ENCODE data around the gene GRID2.
"Not testable (repeated sequence)": the region's sequence is repeated elsewhere in the genome, so short reads cannot be mapped to it uniquely, and the experiment has no call there.

The GRID2 gene

GRCh38 chr4:92444143-92444843, 140.5 kb downstream of the GRID2 start:
- not testable (repeated sequence) for DNase-seq

- DNase-seq: no peak
Measured at GRCh38 chr4:92445127-92445526, 141.4 kb downstream of the GRID2 start.

- no peak for DNase-seq
Measured at GRCh38 chr4:92447255-92447905, 143.6 kb downstream of the GRID2 start.

GRCh38 chr4:92448176-92448575, 144.4 kb downstream of the GRID2 start:
- DNase-seq: not testable (repeated sequence)

- DNase-seq: no peak
Measured at GRCh38 chr4:92450694-92451093, 146.9 kb downstream of the GRID2 start.

GRCh38 chr4:92451782-92452181, 148.0 kb downstream of the GRID2 start:
- DNase-seq: no peak

GRCh38 chr4:92452383-92452782, 148.6 kb downstream of the GRID2 start:
- not testable (repeated sequence) for DNase-seq

GRCh38 chr4:92455329-92455839, 151.6 kb downstream of the GRID2 start:
- no peak for DNase-seq

- DNase-seq: no peak
Measured at GRCh38 chr4:92455951-92456350, 152.2 kb downstream of the GRID2 start.

- DNase-seq: no peak
Measured at GRCh38 chr4:92461732-92462131, 158.0 kb downstream of the GRID2 start.

GRCh38 chr4:92477298-92477697, 173.5 kb downstream of the GRID2 start:
- no peak for DNase-seq

- no peak for DNase-seq
Measured at GRCh38 chr4:92483341-92483740, 179.6 kb downstream of the GRID2 start.

GRCh38 chr4:92488496-92488895, 184.7 kb downstream of the GRID2 start:
- no peak for DNase-seq

GRCh38 chr4:92497141-92497540, 193.4 kb downstream of the GRID2 start:
- DNase-seq: no peak

GRCh38 chr4:92501456-92501855, 197.7 kb downstream of the GRID2 start:
- DNase-seq: no peak

- DNase-seq: no peak
Measured at GRCh38 chr4:92506933-92507332, 203.2 kb downstream of the GRID2 start.

GRCh38 chr4:92514627-92515026, 210.9 kb downstream of the GRID2 start:
- no peak for DNase-seq

GRCh38 chr4:92516450-92516849, 212.7 kb downstream of the GRID2 start:
- no peak for DNase-seq

- DNase-seq: no peak
Measured at GRCh38 chr4:92519727-92520126, 216.0 kb downstream of the GRID2 start.

GRCh38 chr4:92520563-92520962, 216.8 kb downstream of the GRID2 start:
- DNase-seq: no peak

GRCh38 chr4:92521941-92522340, 218.2 kb downstream of the GRID2 start:
- no peak for DNase-seq

GRCh38 chr4:92522356-92522755, 218.6 kb downstream of the GRID2 start:
- DNase-seq: no peak

GRCh38 chr4:92524131-92524530, 220.4 kb downstream of the GRID2 start:
- no peak for DNase-seq

- DNase-seq: no peak
Measured at GRCh38 chr4:92528541-92528940, 224.8 kb downstream of the GRID2 start.

GRCh38 chr4:92529510-92529909, 225.7 kb downstream of the GRID2 start:
- DNase-seq: no peak
